GM21367 (cell line): ENCODE measurements around the gene PRELP.
"Not testable (repeated sequence)": the region's sequence is repeated elsewhere in the genome, so short reads cannot be mapped to it uniquely, and the experiment has no call there.

Experiments
- ATAC-seq: cut with Tn5 transposase; IDR thresholded peaks from one replicate; pipeline ENCODE4 v1.9.1; 2021; ENCODE audit not compliant: unreplicated experiment

PRELP gene

DNA sequence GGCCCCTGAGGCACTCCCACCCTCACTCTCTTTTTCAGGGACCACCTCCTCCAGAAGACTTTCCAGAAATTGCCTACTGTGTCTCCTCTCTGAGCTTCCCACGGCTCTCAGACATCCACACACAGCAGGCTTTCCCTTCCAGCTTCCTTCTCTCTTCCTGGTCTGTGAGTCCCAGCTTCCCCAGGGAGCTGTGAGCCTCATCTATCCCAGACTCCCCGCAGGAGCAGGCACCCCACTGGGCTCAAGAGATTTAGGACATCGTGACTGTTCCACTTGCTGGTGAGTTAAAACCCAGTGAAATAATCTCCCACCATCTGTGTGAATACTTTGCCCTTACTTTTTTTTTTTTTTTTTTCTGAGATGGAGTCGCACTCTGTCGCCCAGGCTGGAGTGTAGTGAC lies 22.0 kb upstream of the PRELP start:
- ATAC-seq: no peak

DNA sequence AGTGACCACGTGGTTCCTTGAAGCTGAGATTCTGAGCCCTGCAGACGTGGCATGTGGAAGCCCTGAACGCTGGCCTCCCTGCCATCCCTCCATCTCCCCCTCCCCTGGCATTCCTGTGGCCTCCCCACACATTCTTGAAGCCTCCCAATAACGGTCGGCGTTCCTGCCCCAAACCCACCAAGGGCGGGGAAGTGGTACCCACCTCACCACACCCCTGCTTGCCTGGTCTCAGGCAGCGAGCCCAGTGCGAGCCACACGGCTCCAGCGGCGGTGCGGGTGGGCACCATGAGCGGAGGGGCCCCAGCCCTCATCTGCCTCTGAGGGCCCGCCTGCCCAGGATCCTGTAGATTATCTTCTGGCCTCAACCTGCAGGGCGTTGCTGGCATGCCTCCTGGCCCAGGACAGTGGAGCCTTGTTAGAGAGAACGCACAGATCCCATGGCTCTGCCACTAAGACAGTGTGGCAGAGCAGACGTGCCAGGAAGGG lies 20.6 kb upstream of the PRELP start:
- ATAC-seq: no peak

- ATAC-seq: no peak
Measured at GRCh38 chr1:203455706-203456105, 19.9 kb upstream of the PRELP start.

DNA sequence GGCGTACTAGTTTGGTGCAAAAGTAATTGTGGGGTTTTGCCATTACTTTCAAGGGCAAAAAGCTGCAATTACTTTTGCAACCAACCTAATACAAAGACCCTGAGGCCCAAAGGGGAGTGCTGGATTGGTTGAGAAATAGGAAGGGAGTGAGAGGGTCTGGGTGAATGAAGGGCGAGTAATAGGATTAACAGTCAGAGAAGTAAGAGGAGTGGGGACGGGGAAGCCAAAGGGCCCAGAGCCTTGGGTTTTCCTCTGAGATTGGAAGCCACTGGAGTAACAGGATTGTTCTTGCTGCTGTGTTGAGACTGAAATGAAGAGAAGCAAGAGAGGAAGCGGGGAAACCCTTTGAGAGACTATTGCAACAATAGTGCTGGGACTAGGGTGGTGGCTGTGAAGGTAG lies 19.0 kb upstream of the PRELP start:
- ATAC-seq: no peak

- no peak for ATAC-seq
Measured at GRCh38 chr1:203458078-203458477, 17.5 kb upstream of the PRELP start.

GRCh38 chr1:203459671-203460201 lies 15.9 kb upstream of the PRELP start:
- ATAC-seq: no peak

GRCh38 chr1:203461717-203462116 lies 13.9 kb upstream of the PRELP start:
- no peak for ATAC-seq

- no peak for ATAC-seq
Measured at GRCh38 chr1:203462143-203462542, 13.5 kb upstream of the PRELP start.

DNA sequence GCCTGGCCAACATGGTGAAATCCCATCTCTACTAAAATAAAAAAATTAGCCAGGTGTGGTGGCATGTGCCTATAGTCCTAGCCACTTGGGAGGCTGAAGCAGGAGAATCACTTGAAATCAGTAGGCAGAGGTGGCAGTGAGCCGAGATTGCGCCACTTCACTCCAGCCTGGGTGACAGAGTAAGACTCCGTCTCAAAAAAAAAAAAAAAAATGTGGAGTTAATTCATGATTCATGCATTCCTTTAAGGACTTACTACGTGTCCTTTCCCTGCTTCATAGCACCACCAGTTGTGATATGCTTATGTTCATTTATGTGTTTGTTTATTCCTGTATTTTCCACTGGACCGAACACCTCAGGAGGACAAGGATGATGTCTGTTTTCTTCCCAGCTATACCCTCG lies 12.7 kb upstream of the PRELP start:
- ATAC-seq: no peak

- no peak for ATAC-seq
Measured at GRCh38 chr1:203463469-203464062, 12.0 kb upstream of the PRELP start.

DNA sequence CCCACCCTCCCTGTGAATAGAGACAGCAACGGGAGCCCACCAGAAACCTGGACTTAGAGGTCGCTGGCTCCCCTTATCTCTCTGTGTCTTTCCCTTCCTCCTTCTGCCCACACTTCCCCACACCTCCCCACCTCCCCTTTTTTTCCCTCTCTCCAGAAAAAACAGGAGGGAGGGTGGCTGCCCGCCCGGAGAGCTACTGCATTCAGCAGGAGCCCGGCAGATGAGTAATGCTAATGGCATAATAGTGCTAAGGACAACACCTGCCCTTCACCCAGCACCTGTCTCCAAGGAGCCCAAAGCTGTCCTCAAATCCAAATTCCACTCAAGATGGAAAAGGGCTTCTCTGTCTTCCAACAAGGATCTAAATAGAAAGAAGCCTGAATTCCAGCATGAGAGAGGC lies 11.4 kb upstream of the PRELP start:
- no peak for ATAC-seq

- ATAC-seq: no peak
Measured at GRCh38 chr1:203464743-203465142, 10.9 kb upstream of the PRELP start.

GRCh38 chr1:203465146-203465798 lies 10.3 kb upstream of the PRELP start:
- no peak for ATAC-seq

DNA sequence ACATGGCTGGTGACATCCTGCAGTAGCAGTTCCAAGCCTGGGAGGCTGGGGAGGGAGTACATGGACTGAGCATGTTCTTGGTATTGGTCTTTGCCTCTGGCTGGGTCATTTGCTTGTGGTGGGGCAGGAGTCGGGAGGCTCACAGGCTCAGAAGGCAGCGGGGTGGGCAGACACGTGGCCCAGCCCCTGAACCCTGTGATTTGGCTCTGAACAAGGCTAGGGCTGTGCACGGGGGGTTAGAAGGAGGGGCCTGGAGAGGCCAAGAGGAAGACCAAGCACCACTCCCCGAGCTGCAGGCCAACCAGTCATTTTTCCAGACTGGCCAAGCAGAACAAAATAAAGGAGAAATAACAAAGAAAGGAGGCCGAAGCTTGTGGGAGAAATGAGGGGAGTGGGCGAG lies 9.7 kb upstream of the PRELP start:
- no peak for ATAC-seq

DNA sequence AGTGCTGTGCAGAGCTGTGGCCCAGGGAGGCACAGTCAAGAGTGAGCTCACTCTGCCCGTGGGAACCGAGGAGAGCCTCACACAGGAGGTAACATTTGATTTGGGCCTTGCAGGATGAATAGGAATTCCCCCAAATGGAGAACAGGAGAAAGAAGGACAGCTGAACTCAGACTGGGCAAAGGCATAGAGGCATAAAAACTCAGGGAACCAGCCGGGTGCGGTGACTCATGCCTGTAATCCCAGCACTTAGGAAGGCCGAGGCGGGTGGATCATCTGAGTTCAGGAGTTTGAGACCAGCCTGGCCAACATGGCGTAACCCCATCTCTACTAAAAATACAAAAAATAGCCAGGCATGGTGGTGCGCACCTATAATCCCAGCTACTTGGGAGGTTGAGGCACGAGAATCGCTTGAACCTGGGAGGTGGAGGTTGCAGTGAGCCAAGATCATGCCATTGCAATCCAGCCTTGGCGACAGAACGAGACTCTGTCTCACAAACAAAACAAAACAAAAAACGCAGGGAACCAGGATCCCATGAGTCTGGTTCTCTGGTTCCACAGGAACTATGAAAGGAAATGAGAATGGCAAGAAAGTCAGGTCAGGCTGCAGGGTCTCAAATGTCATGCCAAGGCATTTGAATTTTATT lies 8.6 kb upstream of the PRELP start:
- not testable (repeated sequence) for ATAC-seq

GRCh38 chr1:203467550-203467921 lies 8.1 kb upstream of the PRELP start:
- ATAC-seq: no peak

GRCh38 chr1:203468326-203468725 lies 7.3 kb upstream of the PRELP start:
- no peak for ATAC-seq

- no peak for ATAC-seq
Measured at GRCh38 chr1:203470240-203470639, 5.4 kb upstream of the PRELP start.

DNA sequence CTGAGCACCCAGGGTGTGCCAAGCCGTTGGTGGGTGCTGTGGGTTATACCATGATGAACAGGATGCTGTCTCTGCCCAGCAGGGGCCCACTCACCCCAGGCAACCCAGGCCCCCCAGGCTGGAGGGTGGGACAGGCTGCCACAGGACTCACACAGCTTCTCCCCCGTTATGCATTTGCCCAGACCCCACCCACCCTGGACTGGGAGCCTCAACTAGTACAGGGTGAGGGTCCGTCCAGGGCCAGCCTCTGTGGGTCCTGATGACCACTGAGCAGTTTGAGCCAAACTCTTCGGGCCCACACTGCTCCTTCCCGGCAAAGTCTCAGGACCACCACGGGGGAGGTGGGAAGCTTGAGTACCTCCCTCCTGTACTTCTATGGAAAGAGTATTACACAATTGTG lies 3.8 kb upstream of the PRELP start:
- ATAC-seq: no peak

DNA sequence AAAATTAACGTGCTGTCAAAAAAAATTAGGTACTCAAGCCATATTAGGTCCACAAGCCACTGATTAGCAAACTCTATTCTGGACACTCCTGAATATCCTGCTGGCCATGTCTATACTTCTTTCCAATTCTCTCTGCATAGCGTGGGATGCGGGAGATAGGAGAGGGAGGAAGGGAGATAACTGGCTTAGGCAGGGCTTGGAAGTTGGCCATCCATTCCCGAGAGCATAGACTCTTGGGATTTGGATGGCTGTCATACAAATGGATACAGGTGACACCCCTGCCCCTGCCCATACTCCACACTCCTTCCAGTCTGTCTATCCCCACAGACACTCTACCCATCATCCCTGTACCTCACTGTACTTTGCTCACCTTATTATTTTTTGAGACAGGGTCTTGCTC lies 2.3 kb upstream of the PRELP start:
- no peak for ATAC-seq

GRCh38 chr1:203473781-203474305 lies 1.8 kb upstream of the PRELP start:
- ATAC-seq: no peak

- ATAC-seq: no peak
Measured at GRCh38 chr1:203476216-203476814, 709 bp downstream of the PRELP start.
